ENCODE measurements around the gene MIX23.

Gene MIX23

DNA sequence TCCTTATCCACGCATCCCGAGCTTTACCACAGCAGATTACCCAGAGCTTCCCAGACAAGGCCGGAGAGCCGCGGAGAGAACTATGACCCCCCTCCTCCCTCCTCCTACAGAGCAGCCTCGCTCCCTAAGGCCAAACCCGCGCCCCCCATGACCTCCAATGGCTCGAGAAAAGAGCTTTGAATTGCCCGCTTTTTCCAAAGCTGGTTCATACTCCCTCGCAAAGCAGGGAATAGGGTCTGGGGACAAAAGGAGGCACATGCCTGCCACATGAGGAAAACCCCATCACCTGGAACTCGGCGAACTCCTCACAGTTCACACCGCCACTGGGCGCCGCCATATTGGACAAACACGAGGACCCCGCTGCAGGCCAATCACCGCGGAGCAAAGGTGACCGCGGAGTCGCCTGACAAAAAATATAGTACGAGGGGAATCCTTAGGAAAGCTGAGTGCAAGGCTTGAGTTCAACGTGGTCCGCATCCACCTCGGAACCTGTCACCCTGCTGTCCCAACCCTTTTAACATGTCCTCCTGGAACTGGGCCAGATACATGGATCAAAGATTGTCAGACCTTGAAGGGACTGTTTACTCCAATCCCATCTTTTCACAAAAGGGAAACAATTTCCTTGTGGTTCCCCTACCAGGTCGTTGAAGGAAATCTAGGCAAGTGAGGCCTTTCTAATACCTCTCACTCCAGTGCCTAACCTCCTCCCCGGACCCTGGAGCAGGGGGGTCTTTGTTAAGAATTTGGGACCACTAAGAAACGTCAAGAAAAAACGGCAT is at the start of gene MIX23:
Gene MIX23, minus strand, starts transcription at position 344 of the 779 bp plus-strand sequence. Its CDS starts 7 bp downstream, at position 337.
- peak; percentile 86 for DNase-seq

- DNase-seq = no peak
Observed at GRCh38 chr3:122430371-122430770, 47.3 kb upstream of the MIX23 start.

DNA sequence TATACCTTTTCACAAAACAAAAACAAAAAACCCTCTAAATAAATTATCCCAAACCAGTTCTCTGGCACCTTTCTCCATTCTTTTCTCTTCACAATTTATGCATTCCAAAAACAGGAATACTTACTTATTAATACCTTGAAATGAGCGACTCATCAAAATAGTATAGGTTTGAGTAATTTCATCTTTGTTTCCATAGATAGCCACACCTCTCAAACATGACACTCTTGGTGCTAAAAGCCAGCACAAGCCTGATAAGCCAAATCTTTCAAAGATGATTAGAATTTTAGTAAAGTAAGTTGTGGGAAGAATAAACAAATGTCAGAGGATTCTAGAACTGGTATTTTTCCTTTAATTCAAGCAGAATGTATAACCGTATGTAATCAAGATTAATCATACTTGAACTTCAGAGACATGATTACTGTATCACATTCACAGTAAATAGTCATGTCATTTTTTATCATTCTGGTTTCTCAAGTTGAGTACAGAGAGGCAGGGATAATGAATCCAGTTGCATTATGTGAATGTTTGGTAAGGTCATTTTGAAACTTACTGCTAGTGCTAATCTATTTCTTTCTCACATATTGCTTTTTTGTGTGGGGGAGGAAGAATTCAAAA is 44.9 kb upstream of the MIX23 start:
- DNase-seq = no peak

- DNase-seq = no peak
Observed at GRCh38 chr3:122421836-122422235, 38.8 kb upstream of the MIX23 start.

DNA sequence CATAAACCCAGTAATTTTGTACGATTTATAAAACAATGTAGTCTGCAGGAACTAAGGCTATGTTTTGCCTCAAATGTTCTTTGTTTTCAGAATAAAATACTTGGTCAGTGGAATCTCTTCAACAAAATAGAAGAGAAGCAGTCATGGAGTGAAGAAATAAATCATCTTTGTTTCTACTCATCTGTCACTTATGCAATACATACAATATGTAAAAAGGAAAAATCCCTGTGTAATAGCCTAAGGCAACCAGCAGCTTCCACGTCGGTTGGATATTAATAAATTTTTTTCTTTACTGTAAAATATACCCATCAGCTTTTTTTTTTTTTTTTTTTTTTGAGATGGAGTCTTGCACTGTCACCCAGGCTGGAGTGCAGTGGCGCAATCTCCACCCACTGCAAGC is 38.1 kb upstream of the MIX23 start:
- no peak for DNase-seq

GRCh38 chr3:122416966-122417365 is 33.9 kb upstream of the MIX23 start:
- DNase-seq = no peak

GRCh38 chr3:122415762-122416654 is 33.0 kb upstream of the MIX23 start, which contains the start of gene WDR5B:
WDR5B (minus strand) TSS chr3:122416062; CDS start chr3:122415528, 534 bp downstream.
- no peak for DNase-seq

- no peak for DNase-seq
Observed at GRCh38 chr3:122415104-122415744, 32.2 kb upstream of the MIX23 start.

- DNase-seq = no peak
Observed at GRCh38 chr3:122414391-122414790, 31.4 kb upstream of the MIX23 start.

DNA sequence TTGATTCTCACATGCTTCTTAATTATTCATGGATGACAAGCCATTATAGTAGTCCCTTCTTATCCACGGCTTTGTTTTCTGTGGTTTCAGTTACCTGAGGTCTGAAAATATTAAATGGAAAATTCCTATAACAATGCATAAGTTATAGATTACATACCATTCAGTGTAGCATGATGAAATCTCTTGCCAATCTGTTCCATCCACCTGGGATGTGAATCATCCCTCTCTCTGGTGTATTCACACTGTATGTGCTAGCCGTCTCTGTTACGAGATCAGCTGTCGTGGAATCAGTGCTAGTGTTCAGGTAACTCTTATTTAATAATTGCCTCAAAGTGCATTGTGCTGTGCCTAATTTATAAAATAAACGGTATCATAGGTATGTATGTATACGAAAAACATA is 27.6 kb upstream of the MIX23 start:
- no peak for DNase-seq

DNA sequence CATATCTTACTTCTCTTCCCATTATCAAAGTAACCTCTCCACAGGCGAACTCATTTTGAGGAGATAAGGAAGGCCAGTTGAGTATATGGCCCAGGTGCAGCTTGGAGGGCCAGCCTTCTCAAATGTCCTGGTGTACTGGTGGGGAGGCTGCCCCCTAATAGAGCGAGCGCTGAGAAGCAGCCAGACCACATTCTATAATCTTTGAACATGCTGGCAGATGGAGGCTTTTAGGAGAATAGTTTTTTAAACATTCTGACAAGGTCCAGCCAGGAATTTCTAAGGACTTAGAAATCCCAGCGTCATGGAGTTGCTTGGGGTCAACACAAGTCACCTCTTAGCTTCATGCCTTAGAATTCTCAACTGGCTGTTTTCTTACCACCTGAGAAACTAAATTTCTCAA is 27.1 kb upstream of the MIX23 start:
- DNase-seq = no peak

GRCh38 chr3:122409446-122409845 is 26.4 kb upstream of the MIX23 start:
- DNase-seq = no peak

DNA sequence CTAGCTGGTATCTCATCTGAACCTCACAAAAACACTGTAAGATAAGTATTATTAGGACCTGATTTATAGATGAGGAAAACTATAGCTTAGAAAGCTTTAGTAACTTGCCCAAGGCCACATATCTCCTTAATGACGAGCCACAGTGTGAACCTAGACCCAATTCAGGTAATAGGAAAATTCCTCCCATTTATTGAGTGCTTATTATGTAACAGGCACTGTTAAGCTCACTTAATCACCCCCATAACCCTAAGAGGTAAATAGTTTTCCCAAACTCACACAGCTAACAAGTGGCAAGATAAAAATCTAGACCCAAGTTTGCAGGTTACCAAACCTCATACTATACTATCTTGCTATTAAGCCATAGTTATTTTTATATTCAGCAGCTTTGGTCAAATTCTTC is 24.9 kb upstream of the MIX23 start:
- DNase-seq = no peak

DNA sequence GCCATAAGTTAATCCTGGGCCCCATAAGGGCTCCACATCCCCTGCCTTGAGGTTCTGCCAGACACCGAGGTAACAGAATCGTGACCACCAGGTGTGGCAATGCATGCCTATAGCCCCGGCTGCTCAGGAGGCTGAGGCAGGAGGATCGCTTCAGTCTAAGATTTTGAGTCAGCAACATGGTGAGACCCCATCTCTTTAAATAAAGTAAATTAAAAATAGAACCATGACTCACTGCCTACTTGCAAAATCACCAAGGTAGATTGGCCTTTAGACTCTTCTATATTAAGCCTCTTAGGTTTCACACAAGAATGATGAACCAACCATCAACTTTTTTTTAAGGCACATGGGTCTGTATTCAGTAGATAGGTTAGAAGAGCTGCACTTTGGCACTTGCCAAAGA is 23.2 kb upstream of the MIX23 start:
- DNase-seq = no peak

- DNase-seq = no peak
Observed at GRCh38 chr3:122405015-122405414, 22.0 kb upstream of the MIX23 start.

- DNase-seq = no peak
Observed at GRCh38 chr3:122403489-122403888, 20.5 kb upstream of the MIX23 start.

GRCh38 chr3:122398920-122399319 is 15.9 kb upstream of the MIX23 start:
- DNase-seq = no peak

DNA sequence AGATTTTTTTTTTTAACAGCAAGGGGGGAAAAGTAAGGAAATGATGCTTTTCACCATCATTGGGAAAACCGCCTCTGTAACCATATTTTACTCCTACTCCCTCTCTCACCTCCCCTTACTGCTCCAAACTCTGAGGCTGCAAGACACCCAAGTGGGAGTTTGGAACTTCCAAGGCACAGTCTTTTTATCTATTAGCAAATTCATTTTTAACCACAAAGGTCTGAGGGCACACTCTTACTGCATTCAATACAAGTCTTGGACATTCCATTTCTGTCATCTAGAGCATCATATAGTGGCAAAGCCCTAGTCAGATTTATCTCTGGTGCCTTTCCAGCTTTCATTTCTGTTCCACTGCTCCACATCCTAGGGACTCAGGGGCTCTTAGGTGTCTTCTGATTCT is 14.2 kb upstream of the MIX23 start:
- no peak for DNase-seq

DNA sequence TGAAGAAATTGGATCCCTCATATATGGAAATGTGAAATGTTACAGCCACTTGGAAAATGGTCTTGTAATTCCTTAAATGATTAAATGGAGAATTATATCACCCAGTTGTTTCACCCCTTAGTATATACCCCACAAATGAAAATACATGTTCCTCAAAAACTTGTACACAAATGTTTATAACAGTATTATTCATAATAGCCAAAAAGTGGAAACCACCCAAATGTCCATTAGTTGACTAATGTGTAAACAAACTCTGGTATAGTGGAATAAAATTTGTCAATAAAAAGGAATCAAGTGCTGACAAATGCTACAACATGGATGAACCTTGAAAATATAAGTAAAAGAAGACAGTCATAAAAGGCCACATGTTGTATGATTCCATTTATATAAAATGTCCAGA is 13.5 kb upstream of the MIX23 start:
- DNase-seq = no peak

DNA sequence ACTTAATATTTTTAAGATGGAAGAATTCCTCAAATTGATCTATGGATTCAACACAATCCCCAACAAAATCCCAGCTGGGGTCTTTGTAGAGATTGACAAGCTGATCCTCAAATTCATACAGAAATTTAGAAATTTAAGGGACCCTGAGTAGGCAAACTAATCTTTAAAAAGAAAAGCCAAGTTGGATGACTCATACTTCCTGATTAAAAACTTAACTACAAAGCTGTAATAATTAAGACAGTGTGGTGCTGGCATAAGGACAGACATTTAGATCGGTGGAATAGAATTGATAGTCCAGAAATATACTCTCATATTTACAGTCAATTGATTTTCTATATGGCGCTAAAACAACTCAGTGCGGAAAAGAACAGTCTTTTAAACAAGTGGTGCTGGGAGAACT is 12.6 kb upstream of the MIX23 start:
- DNase-seq = no peak

GRCh38 chr3:122394173-122394572 is 11.1 kb upstream of the MIX23 start:
- no peak for DNase-seq

GRCh38 chr3:122392868-122393844 is 10.1 kb upstream of the MIX23 start:
- DNase-seq = peak; percentile 23
